NCI-H2227 (cell line): Measurements from ENCODE around the gene PDLIM1.

Source experiments
- DNase-seq: peaks from one replicate; lab custom pipeline; 2025; ENCODE audit not compliant: unreplicated experiment; lab: John Stamatoyannopoulos, UW

Gene PDLIM1, protein sequence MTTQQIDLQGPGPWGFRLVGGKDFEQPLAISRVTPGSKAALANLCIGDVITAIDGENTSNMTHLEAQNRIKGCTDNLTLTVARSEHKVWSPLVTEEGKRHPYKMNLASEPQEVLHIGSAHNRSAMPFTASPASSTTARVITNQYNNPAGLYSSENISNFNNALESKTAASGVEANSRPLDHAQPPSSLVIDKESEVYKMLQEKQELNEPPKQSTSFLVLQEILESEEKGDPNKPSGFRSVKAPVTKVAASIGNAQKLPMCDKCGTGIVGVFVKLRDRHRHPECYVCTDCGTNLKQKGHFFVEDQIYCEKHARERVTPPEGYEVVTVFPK

DNA sequence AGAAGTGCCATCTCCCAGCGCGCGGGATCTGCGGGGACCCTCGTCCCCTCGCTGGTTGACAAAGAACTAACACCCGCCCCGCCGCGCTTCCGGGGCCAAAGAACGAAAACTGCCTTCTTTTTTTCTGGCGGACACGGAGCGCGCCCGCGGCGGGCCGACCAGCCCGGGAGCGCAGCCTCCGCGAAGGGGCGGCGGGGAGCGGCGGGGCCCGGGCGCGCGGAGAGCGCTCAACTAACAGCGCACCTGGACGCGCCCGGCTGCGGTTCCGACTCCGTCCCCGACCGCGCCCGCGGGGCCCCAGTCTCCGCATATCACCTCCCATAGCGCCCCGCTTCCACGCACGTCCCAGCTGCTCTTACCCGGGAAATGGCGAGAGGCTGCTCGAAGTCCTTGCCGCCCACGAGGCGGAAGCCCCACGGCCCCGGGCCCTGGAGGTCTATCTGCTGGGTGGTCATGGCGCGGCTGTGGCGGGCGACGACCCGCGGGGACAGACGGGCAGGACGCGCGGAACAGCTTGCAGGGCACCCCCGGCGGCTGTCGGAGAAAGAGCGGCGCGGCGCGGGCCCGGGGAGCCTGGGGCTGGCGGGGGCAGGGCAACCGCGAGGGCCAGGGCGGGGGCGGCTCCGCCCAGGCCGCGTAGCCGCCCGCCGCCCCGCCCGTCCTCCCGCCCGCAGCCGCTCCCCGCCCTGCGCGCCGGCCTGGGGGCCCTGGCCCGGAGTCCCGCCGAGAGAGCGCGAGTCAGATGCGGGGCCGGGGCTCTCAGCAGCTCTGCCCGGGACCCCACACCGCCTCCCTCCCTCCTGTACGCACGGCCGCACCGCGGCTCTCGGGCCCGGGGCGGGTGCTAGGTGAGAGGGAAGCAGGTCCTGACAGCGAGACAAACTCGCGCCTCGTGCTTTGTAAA is at the start of gene PDLIM1:
Gene PDLIM1, minus strand, starts transcription at position 543 of the 904 bp plus-strand sequence. Its CDS starts 88 bp downstream, at position 455.
- peak; percentile 45 for DNase-seq

DNA sequence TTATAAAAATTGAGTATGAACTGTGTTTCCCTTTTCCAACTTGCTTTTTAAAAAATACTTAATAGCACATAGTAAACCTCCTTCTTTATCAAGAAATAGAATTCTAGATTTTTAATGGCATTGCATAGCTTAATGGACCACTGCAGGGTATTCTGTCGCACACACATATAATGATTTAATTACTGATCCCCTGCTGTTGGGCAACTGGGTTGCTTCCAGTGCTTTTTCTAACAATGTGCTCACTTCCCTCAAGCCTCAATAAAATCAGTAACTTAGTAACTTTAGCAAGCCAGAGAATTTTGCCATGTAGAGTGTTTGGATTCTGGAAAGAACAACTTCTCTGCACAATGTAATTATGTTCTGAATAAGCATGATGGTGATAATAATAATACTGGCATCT is 49.1 kb upstream of the PDLIM1 start:
- no peak for DNase-seq

DNA sequence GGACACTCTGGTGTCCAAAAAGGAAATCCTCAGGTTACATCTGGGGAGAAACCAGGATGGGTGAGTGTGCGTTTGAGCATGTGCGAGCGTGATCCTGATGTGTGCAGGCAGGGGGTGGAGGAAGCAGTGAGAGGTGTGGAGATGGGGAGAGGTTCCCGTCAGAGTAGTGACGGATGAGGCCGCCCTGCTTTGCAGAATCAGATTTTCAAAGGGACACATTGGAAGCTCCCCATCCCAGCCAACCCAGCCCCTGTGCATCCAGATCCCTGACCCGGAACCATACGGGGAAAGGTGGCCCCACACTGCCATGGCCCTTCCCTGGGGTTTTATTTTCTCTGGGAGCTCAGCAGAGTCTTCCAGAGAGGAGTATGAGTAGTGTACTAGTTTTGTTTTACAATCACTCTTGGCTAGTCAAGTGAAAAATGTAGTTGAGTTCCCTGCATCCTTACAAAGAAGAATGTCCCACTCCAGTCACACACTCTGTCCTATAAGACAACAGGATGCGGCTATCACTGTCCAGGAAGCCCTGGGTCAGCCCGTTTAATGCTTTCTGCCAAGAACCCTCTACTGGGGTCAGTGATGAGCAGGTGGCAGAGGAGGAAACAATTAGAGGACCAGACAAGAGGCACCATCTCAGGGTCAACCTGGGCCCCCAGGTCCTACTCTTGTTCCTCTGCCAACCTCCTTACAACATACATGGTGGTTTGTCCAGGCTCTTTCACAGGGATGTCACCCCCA is 46.8 kb upstream of the PDLIM1 start:
- no peak for DNase-seq

DNA sequence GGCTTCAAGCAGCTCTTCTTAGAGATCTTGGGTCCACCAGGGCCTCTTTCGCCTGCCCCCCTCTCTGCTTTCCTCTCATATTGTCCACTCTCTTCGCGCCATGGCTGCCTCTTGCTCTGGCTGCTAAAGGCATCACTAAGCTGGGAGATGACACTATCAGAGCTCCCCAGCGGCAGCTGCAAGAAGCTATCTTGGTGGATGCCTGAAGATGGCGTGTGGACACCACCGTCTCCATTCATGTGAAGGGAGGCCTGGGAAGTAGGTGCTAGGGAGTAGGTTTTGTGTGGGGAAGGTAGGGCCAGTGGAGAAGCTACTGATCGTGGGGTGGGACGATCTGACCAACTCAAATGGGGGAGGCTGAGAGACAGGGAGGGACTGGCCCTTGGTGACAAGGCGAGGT is 45.9 kb upstream of the PDLIM1 start:
- DNase-seq: no peak

DNA sequence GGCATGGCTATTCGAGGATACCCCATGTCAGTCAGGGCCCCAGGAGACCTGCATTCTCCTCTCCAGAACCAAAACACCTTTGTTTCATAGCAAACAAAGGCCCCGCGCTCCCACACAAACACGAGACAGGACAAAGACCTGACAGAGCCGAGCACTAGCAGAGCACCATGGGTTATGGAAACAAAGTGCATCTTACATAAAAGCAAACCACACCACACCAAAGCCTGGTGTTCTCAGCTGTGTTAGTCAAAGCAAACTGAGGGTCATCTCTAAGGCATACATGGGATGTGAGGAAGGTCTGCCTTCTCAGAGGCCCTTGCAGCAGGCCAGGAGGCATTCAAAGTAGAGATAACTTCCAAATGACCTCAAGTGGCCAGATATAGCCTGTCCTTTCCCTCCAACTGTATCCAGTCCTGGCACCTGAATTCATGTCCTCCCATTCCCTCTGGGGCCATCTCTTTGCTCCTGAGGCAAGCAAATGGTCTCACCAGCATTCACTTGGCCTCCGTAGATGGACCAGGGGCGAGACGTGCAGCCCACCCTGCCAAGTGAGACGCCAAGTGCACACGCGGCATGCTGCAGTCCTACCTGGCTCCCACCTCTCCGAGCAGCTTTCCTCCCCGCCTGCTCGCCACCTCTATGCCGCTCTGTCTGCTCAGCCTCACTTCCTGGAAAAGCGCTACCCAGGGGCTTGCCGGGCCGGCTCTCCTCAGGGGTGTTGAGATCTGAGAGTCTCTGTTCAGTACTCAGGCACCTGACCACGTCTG is 45.3 kb upstream of the PDLIM1 start:
- no peak for DNase-seq

DNA sequence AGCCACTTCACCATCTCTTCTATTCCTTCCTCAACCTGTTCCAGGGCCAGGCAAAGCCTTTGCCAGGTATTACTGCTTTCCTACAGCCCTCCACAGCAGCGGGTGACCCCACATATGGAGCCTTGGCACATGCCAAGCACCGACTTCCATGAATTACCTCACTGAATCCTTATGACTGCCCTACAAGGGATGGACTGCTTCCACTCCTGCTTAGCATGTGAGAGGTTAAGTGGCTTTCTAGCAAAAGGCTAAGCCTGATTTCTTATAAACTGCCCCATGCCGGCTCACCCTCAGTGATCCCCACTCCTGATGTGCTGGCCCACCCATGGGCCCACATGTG is 44.0 kb upstream of the PDLIM1 start:
- DNase-seq: no peak

DNA sequence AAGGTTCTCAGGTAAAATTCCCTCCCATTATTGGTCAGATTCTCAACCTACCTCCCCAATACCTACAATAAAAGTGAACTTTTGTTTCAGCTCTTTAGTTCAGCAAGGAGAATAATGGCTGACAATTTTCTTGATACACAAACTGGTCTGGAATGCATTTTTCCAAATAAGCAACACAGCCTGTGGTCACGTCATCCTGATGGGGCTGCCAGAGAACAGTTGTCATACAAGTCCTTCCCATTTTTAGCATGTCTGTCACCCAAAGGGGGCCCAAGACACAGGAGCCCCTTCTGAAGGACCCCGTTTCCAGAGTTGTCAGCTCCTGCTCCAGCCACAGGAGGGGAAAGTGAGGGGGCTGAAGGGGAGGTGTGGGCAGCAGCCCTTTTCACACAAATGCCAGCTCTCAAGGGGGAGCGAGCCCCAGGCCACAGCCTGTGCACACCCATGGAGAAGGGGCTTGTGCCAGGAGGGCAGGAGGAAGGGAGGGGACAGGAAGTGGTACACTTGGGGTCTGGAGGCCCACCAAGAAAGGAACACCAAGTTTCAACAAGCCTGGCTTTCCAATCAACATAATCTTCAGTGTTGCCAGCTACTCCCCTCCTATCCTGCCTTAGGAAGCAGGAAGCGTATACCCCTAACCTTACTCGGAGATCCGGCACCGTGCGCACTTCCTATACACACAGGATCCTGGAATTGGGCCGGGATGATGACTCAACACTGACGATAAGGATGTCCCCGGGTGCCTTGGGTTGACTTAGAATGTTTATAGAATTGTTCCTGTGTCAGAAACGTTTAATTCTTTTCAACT is 43.4 kb upstream of the PDLIM1 start:
- no peak for DNase-seq

DNA sequence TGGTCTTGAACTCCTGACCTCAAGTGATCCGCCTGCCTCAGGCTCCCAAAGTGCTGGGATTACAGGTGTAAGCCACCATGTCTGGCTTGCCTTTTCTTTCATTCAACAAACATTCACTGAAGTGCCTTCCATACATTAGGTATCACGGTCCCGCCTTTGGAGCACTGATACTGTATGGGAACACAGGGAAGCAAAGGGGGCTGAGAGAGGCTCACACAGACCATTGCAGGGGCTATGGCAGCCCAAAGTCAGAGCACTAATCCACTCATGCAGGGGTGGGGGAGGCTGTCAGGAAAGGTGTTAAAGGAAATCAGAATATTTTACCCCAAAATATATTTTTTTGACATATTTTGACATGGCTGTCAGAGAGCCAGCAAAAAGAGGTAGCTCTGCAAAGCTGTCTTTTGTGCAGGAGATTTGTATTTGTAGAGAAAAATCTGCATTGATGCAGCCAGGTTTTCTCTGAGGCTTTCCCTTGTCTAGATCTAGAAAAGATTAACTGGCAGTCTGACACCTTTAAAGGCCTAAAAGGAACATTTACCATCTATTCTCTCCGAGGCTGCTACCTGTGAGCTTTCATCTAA is 42.0 kb upstream of the PDLIM1 start:
- DNase-seq: no peak

DNA sequence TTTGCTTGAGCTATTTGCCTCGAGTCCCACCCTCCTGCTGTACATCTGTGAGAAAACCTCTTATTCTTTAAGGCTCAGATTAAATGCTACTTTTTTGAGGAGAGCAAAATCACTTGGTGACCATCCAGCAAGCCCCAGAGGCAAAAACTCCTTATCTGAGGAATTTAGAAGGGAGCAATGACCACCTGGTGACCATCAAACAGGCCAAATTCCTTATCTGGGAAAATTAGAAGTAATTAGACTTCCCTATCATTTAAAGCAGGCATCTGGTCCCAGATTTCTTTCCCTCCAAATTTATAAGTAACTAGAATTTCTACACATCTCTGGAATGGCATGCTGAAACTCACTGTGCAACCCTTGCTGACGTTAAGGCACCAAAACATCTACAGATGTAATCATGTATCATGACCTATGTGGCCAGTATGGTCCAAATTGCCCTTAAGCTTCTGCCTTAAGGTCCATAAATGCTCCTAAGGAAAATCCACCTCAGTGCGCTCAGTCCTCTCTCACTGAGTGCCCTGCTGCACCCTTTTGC is 40.9 kb upstream of the PDLIM1 start:
- no peak for DNase-seq

DNA sequence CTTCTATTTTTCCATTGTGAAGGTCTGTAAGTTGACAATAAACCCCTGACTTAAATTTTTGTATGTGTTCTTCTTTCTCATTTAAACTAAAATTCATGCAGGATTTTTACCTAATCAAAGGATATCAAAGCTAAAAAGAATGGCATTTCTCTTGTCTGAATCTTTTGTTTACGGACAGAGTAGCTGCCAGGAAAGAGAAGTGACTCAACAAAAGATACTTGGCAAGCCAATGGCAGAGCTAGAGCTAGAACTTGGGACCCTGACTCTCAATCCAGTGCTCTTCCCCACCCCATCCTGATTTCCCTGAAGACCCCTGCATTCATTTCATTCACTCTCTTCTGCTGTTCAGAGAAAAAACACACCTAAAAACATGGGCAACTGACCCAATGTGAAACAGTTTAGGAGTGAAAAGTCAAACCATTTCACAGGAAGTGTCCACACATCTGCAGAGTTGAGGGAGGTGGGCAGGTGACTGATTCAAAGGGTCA is 40.2 kb upstream of the PDLIM1 start:
- DNase-seq: no peak

DNA sequence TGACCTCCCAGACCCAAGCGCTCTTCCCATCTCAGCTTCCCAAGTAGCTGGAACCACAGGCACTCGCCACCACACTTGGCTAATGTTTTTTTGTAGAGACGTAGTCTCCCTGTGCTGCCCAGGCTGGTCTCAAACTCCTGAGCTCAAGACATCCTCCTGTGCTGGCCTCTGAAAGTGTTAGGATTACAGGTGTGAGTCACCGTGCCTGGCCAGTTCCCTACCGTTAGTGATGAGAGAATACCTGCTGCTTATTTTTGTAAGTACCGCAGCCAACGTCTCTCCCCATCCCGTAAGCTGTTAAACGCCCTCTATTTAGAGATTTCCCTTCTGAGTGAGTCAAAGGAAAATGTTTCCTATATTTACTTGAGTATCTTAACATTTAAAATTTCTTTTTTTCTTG is 38.5 kb upstream of the PDLIM1 start:
- no peak for DNase-seq

DNA sequence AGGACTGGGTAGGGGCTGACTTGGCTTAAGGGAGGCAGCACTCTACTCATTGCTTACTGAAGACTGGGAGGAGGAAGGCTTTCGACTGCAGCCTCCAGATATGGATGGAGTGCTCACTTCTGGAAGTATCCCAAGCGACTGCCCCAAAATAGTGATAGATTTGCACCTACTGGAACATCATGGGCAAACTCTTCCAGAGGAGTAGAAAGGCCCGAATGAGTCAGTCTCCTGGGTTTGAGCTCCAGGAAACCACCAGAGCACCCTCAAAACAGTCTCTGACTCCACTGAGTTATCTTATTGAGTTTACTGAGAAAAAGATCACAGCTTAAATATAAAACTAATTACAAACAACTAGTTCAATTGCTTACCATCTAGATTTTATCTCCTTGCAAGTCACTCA is 37.2 kb upstream of the PDLIM1 start:
- DNase-seq: no peak

DNA sequence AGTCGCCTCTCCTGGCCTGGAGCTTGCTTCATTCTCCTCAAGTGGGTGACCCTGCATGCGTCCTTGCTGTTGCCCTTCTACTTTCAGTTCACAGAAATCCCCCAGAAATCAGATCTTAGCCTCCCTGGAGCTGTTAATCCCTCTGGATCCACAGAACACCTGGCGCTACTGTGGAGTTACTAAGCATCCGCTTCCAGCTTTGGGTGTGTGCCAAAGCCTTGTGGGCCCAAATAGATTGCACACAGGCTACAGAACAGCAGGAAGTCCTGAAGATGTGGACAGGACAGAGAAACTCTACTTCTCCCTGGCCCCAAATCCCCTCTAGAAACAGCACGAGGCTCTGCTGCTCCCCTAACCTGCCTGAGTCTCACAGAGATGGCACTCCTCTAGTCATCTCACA is 36.6 kb upstream of the PDLIM1 start:
- DNase-seq: no peak

DNA sequence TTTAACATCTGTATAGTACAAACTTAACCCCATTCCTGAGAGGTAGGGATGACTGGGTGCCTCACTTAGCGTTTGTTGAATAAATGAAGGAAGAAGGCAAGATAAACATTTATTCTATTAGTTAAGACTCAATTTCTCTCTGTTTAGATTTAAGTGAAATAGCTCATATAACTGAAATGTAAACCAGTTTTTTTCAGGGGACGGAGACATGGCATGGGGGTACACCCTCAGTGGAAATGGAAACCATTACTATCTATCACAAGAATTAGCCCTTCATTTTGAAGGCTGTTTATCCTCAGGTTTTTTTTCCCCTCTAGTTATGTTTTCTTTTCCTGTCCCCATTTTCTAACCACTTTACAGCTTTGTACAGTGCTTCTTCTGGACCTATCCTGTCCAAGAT is 35.6 kb upstream of the PDLIM1 start:
- no peak for DNase-seq

DNA sequence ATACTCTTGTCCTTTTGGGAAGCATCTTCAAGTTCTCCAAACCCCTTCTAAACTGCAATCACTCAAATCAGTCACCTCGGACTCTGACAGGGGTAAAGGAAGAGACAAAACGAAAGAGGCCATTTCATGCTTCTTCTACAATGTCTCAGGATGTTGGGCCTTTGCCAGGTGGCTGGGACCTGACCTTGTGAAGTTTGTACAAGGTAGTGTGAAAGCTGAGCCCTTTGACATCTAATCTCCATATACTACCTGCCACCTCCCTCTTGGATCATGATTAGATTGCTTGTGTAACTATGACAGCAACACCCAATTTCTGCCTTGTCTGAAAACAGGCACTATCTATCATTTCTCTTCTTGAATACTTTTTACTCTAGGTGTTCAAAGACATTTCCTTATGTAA is 35.1 kb upstream of the PDLIM1 start:
- no peak for DNase-seq

DNA sequence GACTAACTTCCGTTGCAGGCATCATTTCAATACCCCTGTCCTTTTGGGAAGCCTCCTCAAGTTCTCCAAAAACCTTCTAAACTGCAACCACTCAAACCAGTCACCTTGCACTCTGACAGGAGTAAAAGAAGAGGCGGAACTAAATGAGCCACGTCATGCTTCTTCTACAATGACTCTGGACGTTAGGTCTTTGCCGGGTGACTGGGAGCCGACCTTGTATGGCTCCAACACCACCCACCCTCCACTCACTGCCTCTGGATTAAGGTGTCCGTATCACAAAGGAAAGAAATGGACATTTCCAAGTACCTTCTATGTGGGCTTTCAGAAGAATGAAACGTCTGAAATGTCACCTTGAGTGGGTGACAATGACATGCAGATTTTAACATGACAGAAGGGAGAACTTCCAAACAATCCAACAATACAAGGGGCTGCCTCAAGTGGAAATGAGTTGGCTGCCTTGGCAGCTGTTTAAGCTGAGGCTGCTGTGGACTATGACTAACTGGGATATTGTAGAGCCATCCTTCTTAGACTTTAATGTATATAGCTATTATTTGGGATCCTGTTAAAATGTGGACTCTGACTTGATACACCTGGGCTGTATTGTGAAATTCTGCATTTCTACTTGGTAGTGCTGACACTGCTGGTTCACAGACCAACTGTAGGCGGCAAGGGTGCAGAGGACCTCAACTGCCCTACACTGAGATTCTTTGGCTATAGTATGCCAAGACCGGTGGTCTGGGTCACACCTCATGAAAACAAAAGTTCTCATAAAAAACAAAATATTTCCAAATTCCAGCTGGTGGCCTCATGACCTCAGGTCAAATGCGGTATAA is 33.8 kb upstream of the PDLIM1 start:
- no peak for DNase-seq

DNA sequence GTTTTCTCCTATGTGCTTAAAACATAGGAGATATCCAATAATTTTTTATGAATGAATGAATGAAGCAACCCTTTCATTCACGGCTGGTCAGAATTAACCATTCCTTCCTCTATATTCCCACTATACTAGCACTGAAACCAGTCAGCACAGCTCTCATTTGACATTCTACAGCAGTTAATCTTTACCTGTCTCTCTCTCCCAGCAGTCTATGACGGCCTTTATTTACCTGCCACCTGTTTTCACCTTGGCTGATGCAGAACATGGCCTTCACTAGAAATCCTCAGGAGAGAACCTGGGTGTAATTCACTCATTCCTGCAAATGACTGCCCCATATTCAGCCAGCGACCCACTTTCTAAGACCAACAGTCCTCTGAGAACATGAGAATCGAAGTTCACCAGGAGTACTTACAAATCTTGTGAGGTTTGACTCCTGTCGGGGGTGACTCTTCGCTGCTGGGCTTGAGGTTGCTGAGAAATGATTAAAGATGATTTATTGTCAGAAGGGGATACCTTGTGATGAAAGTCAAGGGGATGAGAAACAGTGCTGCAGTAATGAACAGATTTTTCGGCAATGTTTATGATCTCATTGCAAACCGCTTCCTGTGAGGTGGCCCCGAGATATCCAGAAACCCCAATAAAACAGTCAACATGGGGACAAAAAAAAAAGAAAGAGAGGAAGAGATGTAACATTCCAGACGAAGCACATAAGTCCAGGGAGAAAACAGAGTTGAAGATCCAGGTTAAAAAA is 30.9 kb upstream of the PDLIM1 start:
- no peak for DNase-seq

DNA sequence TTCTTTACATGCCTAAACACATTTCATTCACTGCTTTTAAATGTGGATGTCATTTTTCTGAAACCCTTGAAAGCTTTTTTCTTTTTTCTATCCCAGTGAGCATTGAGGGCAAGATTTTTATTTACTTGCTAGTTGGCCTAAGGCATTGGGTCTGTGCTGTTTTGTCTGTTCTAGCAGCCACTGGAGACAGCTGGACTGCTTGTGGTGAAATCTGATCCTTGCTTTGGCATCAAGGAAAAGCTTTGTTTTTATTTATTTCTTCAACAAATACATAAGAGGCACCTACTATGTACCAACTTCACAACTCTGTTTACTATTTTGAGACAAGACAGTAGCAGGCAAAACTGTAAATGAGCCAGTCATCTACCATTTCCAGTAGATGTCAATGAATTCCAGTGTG is 28.4 kb upstream of the PDLIM1 start:
- no peak for DNase-seq
